Measurements from ENCODE around the gene SIRT2. TPM values are rescaled to one million over a fixed set of nuclear protein-coding genes. Genes with fewer than 3 reads are reported as not detected.

Gene SIRT2
- total RNA-seq, 1 experiment from 2014 or later: 15.4 TPM

- TF ChIP-seq FOSL1 (IDR thresholded peaks at IDR 0.05; ENCODE audit: low read depth): no peak
These were observed 21.4 kb upstream of the SIRT2 start (continued) for GRCh38 chr19:38920602-38921419.

- ChIA-PET RAD21 (ENCODE audit: low non-redundant PET in 1 of 2, low total read pairs in 2 of 2, uncharacterized antibody in 2 of 2, unreplicated experiment in 2 of 2) (no interaction called here), POLR2A (interaction anchor here (0.9 kb wide), 1 partner anchor 10 kb away, joined by 4 read pairs; the partner anchor contains the start of genes MRPS12 and SARS2)
- TF ChIP-seq SIN3A (IDR thresholded peaks at IDR 0.05; ENCODE audit: low read depth) (no peak), ZFX (IDR thresholded peaks at IDR 0.05) (no peak), TCF7L2 (IDR thresholded peaks at IDR 0.05; ENCODE audit: borderline replicate concordance, extremely low read depth, insufficient read depth, insufficient read length) (no peak), JUND (IDR thresholded peaks at IDR 0.05) (no peak), ATF3 (IDR thresholded peaks at IDR 0.05) (no peak), SRF (IDR thresholded peaks at IDR 0.05; ENCODE audit: low read depth) (no peak), EZH2 (IDR thresholded peaks at IDR 0.05) (no peak), RAD21 (IDR thresholded peaks at IDR 0.05; ENCODE audit: low read depth) (no peak), ELF1 (IDR thresholded peaks at IDR 0.05; ENCODE audit: borderline replicate concordance, low read depth) (no peak), POLR2AphosphoS5 (IDR thresholded peaks at IDR 0.05; ENCODE audit: low read depth, low read length) (no peak), ZBTB33 (IDR thresholded peaks at IDR 0.05; ENCODE audit: extremely low read depth, insufficient replicate concordance, low read length) (no peak), MAX (IDR thresholded peaks at IDR 0.05) (no peak), REST (IDR thresholded peaks at IDR 0.05; ENCODE audit: low read depth) (no peak), EGR1 (IDR thresholded peaks at IDR 0.05; ENCODE audit: low read depth) (no peak), POLR2A (IDR thresholded peaks at IDR 0.05; ENCODE audit: borderline replicate concordance, extremely low read depth, insufficient read depth, insufficient read length) (no peak), FOSL1 (IDR thresholded peaks at IDR 0.05; ENCODE audit: low read depth) (no peak)
These were observed 20.6 kb upstream of the SIRT2 start for GRCh38 chr19:38919837-38920601.

More at GRCh38 chr19:38919837-38920601, 20.6 kb upstream of the SIRT2 start:
- intact Hi-C loops (cut with micrococcal nuclease): no loop called here
- no peaks in the 10 kb centered on the region for H3K27me3 ChIP-seq (ENCODE audit: insufficient read depth, low read length)
- no peak overlapping the region for H3K4me2 ChIP-seq (ENCODE audit: low read length)
- no peaks in the 10 kb centered on the region for H3K9me2 ChIP-seq (ENCODE audit: insufficient read depth)
- ATAC-seq (no peak), DNase-seq (ENCODE audit: low read depth, low spot score) (no peak)
- no peaks in the 10 kb centered on the region for H3K79me2 ChIP-seq (ENCODE audit: insufficient read depth, low read length)
- H2AFZ ChIP-seq (ENCODE audit: low read depth, low read length, poor library complexity, severe bottlenecking): no peak overlapping the region
- no peak overlapping the region for H3K4me3 ChIP-seq (replicated peaks in 1 of 2; ENCODE audit: low read depth in 1 of 2, low read length in 2 of 2)
- H3K9me3 ChIP-seq (ENCODE audit: control insufficient read depth in 1 of 2, insufficient read depth in 1 of 2, low read depth in 1 of 2, low read length in 2 of 2): no peaks in the 10 kb centered on the region
- no TSS peak for BruUV-seq (replicated peaks)
- H3K36me3 ChIP-seq (ENCODE audit: control insufficient read depth in 1 of 2, insufficient read depth in 2 of 2, low read length in 2 of 2): peaks cover 8 to 15% of the 10 kb centered on the region in 2 experiments; a peak in 3 of 4 replicates
- no peak overlapping the region for H3K9ac ChIP-seq (ENCODE audit: low read length)
- H3K27ac ChIP-seq (ENCODE audit: low read depth, low read length): no peak overlapping the region
- no peaks in the 10 kb centered on the region for H4K20me1 ChIP-seq (ENCODE audit: insufficient read depth)
- H3K4me1 ChIP-seq (ENCODE audit: control insufficient read depth in 1 of 2, insufficient read depth in 2 of 2, low read length in 2 of 2): no peaks in the 10 kb centered on the region
- CTCF ChIA-PET: interaction anchor here (2.3 kb wide), 1 partner anchor 10 kb away, joined by 10 read pairs; the partner anchor contains the start of genes MRPS12 and SARS2

All from HCT116 (cell line).